ENCODE measurements around the gene PAX5.

Gene PAX5

DNA sequence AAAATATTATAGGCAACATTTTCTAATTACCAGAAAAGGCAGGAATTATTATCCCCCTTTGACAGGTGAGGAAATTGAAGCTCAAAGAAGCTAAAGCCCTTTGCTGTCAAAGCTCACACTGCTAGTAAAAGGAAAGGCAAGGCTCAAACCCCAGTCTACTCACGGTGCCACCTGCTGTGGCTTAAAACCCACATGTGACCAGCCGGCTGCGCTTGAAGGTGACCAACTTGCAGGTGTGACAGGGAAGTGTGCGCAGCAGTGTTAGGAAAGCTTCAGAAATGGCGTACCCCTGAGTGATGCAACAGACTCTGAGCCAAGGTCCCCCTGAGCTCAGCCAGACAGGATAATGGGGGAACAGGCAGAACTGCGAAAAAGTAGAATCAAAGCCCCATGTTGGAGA is 45.2 kb downstream of the PAX5 start:
- Histone ChIP-seq H4K91ac (ENCODE audit: low read depth, low read length, poor library complexity) (no peak overlapping the region), H3K4me2 (ENCODE audit: insufficient read depth, low read length, poor library complexity, severe bottlenecking) (no peak overlapping the region)
- no CpG with 5 or more reads among the region's 6 CpGs for WGBS, 2 donors (ENCODE audit: extremely low coverage in 2 of 2, insufficient read length in 2 of 2, insufficient replicate concordance in 1 of 2)

DNA sequence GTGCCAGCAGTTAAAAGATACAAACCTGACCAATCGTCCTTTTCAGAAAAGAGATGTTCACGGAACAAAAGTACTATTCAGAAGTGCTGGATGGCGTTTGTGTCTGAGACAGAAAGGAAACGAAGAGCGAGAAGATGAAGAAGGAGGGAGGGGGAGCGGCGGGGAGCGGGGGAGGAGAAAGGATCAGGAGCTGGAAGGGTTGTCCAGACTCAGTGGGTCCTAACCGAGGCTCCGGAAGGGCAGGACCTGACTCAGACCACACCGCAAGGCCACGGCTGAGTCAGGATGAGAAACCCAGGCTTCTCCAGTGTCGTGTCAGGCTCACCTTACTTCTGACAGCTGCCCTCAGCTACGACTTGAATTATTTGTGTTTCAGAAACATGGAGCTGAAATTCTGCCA is 46.2 kb downstream of the PAX5 start:
- H3K23ac ChIP-seq (ENCODE audit: low read depth, low read length, poor library complexity): no peak overlapping the region
- no peak overlapping the region for H2BK15ac ChIP-seq (ENCODE audit: low read length)
- no peak overlapping the region for H4K8ac ChIP-seq (ENCODE audit: low read depth, low read length)
- peaks cover 0 to 9% of the 10 kb centered on the region in 2 donors for H3K4me1 ChIP-seq (ENCODE audit: control insufficient read depth in 2 of 2, insufficient read depth in 1 of 2, low read depth in 1 of 2, low read length in 2 of 2)
- H3K79me1 ChIP-seq (ENCODE audit: low read depth, low read length): peaks cover 3% of the 10 kb centered on the region
- H3K4ac ChIP-seq (ENCODE audit: low read length): no peak overlapping the region
- H3K4me3 ChIP-seq (ENCODE audit: low read length in 2 of 2): no peak overlapping the region
- no peak overlapping the region for H2AFZ ChIP-seq (ENCODE audit: low read length)
- H3K27ac ChIP-seq (replicated peaks; ENCODE audit: low read length): no peak overlapping the region
- no peak overlapping the region for H3K18ac ChIP-seq (ENCODE audit: low read length)
- peaks cover 0 to 57% of the 10 kb centered on the region in 2 donors for H3K36me3 ChIP-seq (replicated peaks in 1 of 2; ENCODE audit: control insufficient read depth in 2 of 2, insufficient read depth in 2 of 2, low read length in 2 of 2)
- H3K9me3 ChIP-seq (replicated peaks in 1 of 2; ENCODE audit: control insufficient read depth in 2 of 2, insufficient read depth in 1 of 2, low read depth in 1 of 2, low read length in 2 of 2): peaks cover 8 to 13% of the 10 kb centered on the region in 2 donors
- no peak overlapping the region for H3K9ac ChIP-seq (ENCODE audit: low read depth, low read length, poor library complexity)
- H2BK12ac ChIP-seq (ENCODE audit: low read length): no peak overlapping the region
- H2AK5ac ChIP-seq (ENCODE audit: low read depth, low read length): no peak overlapping the region
- no peak overlapping the region for H4K91ac ChIP-seq (ENCODE audit: low read depth, low read length, poor library complexity)
- no peak overlapping the region for H3K14ac ChIP-seq (ENCODE audit: low read length)
- no peak overlapping the region for H3K4me2 ChIP-seq (ENCODE audit: insufficient read depth, low read length, poor library complexity, severe bottlenecking)
- H2BK5ac ChIP-seq (ENCODE audit: low read length): no peak overlapping the region
- WGBS, 2 donors (ENCODE audit: extremely low coverage in 2 of 2, insufficient read length in 2 of 2, insufficient replicate concordance in 1 of 2): no CpG with 5 or more reads among the region's 14 CpGs
- no peak overlapping the region for H2BK120ac ChIP-seq (ENCODE audit: low read depth, low read length)
- peaks cover 0 to 64% (median 27%) of the 10 kb centered on the region in 3 experiments for H3K27me3 ChIP-seq (ENCODE audit: control insufficient read depth in 3 of 3, insufficient read depth in 3 of 3, low read depth in 1 of 3, low read length in 3 of 3)
- DNase-seq (ENCODE audit: low spot score): no peak

More for the DNA sequence above, 45.2 kb downstream of the PAX5 start:
- Histone ChIP-seq H4K8ac (ENCODE audit: low read depth, low read length) (no peak overlapping the region), H3K9me3 (replicated peaks in 1 of 2; ENCODE audit: control insufficient read depth in 2 of 2, insufficient read depth in 1 of 2, low read depth in 1 of 2, low read length in 2 of 2) (peaks cover 8 to 13% of the 10 kb centered on the region in 2 donors), H3K23ac (ENCODE audit: low read depth, low read length, poor library complexity) (no peak overlapping the region), H3K18ac (ENCODE audit: low read length) (no peak overlapping the region), H2BK120ac (ENCODE audit: low read depth, low read length) (no peak overlapping the region), H2AK5ac (ENCODE audit: low read depth, low read length) (no peak overlapping the region), H3K36me3 (replicated peaks in 1 of 2; ENCODE audit: control insufficient read depth in 2 of 2, insufficient read depth in 2 of 2, low read length in 2 of 2) (peaks cover 0 to 64% of the 10 kb centered on the region in 2 donors), H3K4me3 (ENCODE audit: low read length in 2 of 2) (no peak overlapping the region), H3K4ac (ENCODE audit: low read length) (no peak overlapping the region), H2BK5ac (ENCODE audit: low read length) (no peak overlapping the region), H3K9ac (ENCODE audit: low read depth, low read length, poor library complexity) (no peak overlapping the region), H3K79me1 (ENCODE audit: low read depth, low read length) (peaks cover 3% of the 10 kb centered on the region), H3K27ac (replicated peaks; ENCODE audit: low read length) (no peak overlapping the region), H2BK15ac (ENCODE audit: low read length) (no peak overlapping the region), H3K27me3 (ENCODE audit: control insufficient read depth in 3 of 3, insufficient read depth in 3 of 3, low read depth in 1 of 3, low read length in 3 of 3) (peaks cover 0 to 62% (median 27%) of the 10 kb centered on the region in 3 experiments), H2BK12ac (ENCODE audit: low read length) (no peak overlapping the region), H3K14ac (ENCODE audit: low read length) (no peak overlapping the region), H2AFZ (ENCODE audit: low read length) (no peak overlapping the region), H3K4me1 (ENCODE audit: control insufficient read depth in 2 of 2, insufficient read depth in 1 of 2, low read depth in 1 of 2, low read length in 2 of 2) (peaks cover 0 to 9% of the 10 kb centered on the region in 2 donors)
- DNase-seq (ENCODE audit: low spot score): no peak

DNA sequence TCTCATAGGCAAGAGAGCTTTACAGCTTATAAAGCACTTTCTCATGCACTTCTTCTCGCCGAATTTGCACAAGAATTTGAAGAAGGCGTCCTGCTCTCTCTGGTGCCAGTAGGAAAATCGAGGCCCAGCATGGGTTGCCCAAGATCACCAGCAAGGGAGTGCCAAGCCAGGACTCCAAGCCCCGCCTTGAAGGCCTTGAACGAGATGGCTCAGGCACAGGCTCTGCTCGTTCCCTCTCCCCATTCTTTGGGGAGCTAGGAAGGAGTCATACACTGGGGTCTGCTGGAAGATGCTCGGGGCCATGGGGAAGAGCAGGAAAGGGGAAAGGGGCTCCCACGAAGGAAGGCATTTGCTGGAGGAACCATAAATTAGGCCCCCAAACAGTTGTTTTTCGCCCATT is 46.7 kb downstream of the PAX5 start:
- Histone ChIP-seq H3K23ac (ENCODE audit: low read depth, low read length, poor library complexity) (no peak overlapping the region), H2BK12ac (ENCODE audit: low read length) (no peak overlapping the region), H3K14ac (ENCODE audit: low read length) (no peak overlapping the region), H2BK5ac (ENCODE audit: low read length) (no peak overlapping the region), H2BK15ac (ENCODE audit: low read length) (no peak overlapping the region), H3K4me3 (ENCODE audit: low read length in 2 of 2) (peak overlapping the region in 1 of 2 donors; percentile 21), H2AFZ (ENCODE audit: low read length) (no peak overlapping the region), H2AK5ac (ENCODE audit: low read depth, low read length) (no peak overlapping the region), H3K18ac (ENCODE audit: low read length) (peak overlapping the region; percentile 11), H3K27ac (replicated peaks; ENCODE audit: low read length) (no peak overlapping the region), H2BK120ac (ENCODE audit: low read depth, low read length) (no peak overlapping the region), H3K36me3 (replicated peaks in 1 of 2; ENCODE audit: control insufficient read depth in 2 of 2, insufficient read depth in 2 of 2, low read length in 2 of 2) (peaks cover 0 to 52% of the 10 kb centered on the region in 2 donors), H4K91ac (ENCODE audit: low read depth, low read length, poor library complexity) (no peak overlapping the region), H4K8ac (ENCODE audit: low read depth, low read length) (no peak overlapping the region), H3K9me3 (replicated peaks in 1 of 2; ENCODE audit: control insufficient read depth in 2 of 2, insufficient read depth in 1 of 2, low read depth in 1 of 2, low read length in 2 of 2) (peaks cover 8 to 13% of the 10 kb centered on the region in 2 donors), H3K4ac (ENCODE audit: low read length) (no peak overlapping the region), H3K79me1 (ENCODE audit: low read depth, low read length) (peaks cover 3% of the 10 kb centered on the region), H3K4me2 (ENCODE audit: insufficient read depth, low read length, poor library complexity, severe bottlenecking) (no peak overlapping the region), H3K4me1 (ENCODE audit: control insufficient read depth in 2 of 2, insufficient read depth in 1 of 2, low read depth in 1 of 2, low read length in 2 of 2) (peaks cover 0 to 9% of the 10 kb centered on the region in 2 donors), H3K27me3 (ENCODE audit: control insufficient read depth in 3 of 3, insufficient read depth in 3 of 3, low read depth in 1 of 3, low read length in 3 of 3) (peaks cover 0 to 66% (median 27%) of the 10 kb centered on the region in 3 experiments), H3K9ac (ENCODE audit: low read depth, low read length, poor library complexity) (no peak overlapping the region)
- WGBS, 2 donors (ENCODE audit: extremely low coverage in 2 of 2, insufficient read length in 2 of 2, insufficient replicate concordance in 1 of 2): no CpG with 5 or more reads among the region's 10 CpGs
- DNase-seq (ENCODE audit: low spot score): no peak

DNA sequence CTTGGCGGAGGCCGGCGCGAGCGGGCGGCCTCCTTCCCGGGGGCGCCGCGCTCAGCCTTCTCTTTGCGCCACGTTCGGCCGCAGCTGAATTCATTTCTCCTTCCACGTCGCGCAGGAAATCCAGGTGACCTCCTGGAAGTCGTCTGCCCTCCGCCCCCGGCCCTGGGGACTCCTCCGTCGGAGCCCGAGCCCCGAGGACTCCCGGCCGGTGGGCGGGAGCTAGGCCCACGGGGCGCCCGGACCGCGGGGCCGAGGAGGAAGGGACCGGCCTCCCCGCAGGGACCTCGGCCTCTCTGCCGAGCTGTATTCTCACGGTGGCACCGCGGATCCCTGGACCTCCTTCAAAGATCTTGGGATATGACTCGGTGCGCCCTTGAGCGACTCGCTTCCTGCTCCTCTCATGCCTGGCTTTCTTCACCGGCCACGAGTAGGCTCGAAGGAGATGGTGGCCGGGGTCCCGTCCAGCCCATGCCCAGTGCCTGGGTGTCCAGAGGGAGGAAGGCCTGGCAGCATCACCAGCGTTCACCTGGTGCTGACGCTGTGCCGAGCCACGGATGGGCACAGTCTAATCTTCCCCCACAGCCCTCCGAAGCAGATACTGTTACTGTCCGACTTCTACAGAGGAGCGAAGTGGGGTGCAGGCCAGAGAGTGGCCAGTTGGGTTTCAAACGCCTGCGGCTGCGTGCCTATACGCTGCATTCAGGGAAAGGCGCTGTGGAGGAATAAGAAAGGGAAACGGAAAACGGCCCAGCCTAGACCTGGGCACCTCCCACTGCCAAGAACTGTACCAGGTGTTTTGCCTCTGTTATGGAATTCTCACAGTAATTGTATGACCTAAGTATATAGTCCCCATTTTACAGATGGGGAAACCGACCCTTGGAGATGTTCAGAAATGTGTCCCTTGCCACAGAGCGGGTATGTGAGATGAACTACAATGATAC is 47.3 kb downstream of the PAX5 start:
- no peak overlapping the region for H2AK5ac ChIP-seq (ENCODE audit: low read depth, low read length)

More for the DNA sequence above, 47.3 kb downstream of the PAX5 start:
- Histone ChIP-seq H2BK120ac (ENCODE audit: low read depth, low read length) (no peak overlapping the region), H3K4ac (ENCODE audit: low read length) (no peak overlapping the region), H4K91ac (ENCODE audit: low read depth, low read length, poor library complexity) (no peak overlapping the region), H3K9ac (ENCODE audit: low read depth, low read length, poor library complexity) (no peak overlapping the region), H2AFZ (ENCODE audit: low read length) (no peak overlapping the region), H3K4me3 (ENCODE audit: low read length in 2 of 2) (peak overlapping the region in 1 of 2 donors; percentile 49), H2BK12ac (ENCODE audit: low read length) (no peak overlapping the region), H4K8ac (ENCODE audit: low read depth, low read length) (no peak overlapping the region), H3K14ac (ENCODE audit: low read length) (peak overlapping the region; percentile 78), H3K23ac (ENCODE audit: low read depth, low read length, poor library complexity) (peak overlapping the region; percentile 6), H3K18ac (ENCODE audit: low read length) (peak overlapping the region; percentile 3), H3K4me2 (ENCODE audit: insufficient read depth, low read length, poor library complexity, severe bottlenecking) (peak overlapping the region; percentile 73), H3K9me3 (replicated peaks in 1 of 2; ENCODE audit: control insufficient read depth in 2 of 2, insufficient read depth in 1 of 2, low read depth in 1 of 2, low read length in 2 of 2) (peaks cover 7 to 13% of the 10 kb centered on the region in 2 donors), H2BK5ac (ENCODE audit: low read length) (no peak overlapping the region), H3K36me3 (replicated peaks in 1 of 2; ENCODE audit: control insufficient read depth in 2 of 2, insufficient read depth in 2 of 2, low read length in 2 of 2) (peaks cover 0 to 49% of the 10 kb centered on the region in 2 donors), H3K79me1 (ENCODE audit: low read depth, low read length) (peaks cover 3% of the 10 kb centered on the region), H2BK15ac (ENCODE audit: low read length) (no peak overlapping the region), H3K27ac (replicated peaks; ENCODE audit: low read length) (no peak overlapping the region), H3K27me3 (ENCODE audit: control insufficient read depth in 3 of 3, insufficient read depth in 3 of 3, low read depth in 1 of 3, low read length in 3 of 3) (peaks cover 0 to 66% (median 27%) of the 10 kb centered on the region in 3 experiments), H3K4me1 (ENCODE audit: control insufficient read depth in 2 of 2, insufficient read depth in 1 of 2, low read depth in 1 of 2, low read length in 2 of 2) (peaks cover 0 to 9% of the 10 kb centered on the region in 2 donors)
- no CpG with 5 or more reads among the region's 65 CpGs for WGBS, 2 donors (ENCODE audit: extremely low coverage in 2 of 2, insufficient read length in 2 of 2, insufficient replicate concordance in 1 of 2)
- DNase-seq (ENCODE audit: low spot score): no peak
